ENCODE data around the gene PRUNE2. TPM values are rescaled to one million over a fixed set of nuclear protein-coding genes. Genes with fewer than 3 reads are reported as not detected.
A peak's percentile ranks its signal among the peaks of the same experiment; 100 is the strongest.
"Not testable (repeated sequence)": the region's sequence is repeated elsewhere in the genome, so short reads cannot be mapped to it uniquely, and the experiment has no call there.

Gene PRUNE2
- total RNA-seq, 2 donors from 2014 or later, result 0.24 to 0.39 TPM

DNA sequence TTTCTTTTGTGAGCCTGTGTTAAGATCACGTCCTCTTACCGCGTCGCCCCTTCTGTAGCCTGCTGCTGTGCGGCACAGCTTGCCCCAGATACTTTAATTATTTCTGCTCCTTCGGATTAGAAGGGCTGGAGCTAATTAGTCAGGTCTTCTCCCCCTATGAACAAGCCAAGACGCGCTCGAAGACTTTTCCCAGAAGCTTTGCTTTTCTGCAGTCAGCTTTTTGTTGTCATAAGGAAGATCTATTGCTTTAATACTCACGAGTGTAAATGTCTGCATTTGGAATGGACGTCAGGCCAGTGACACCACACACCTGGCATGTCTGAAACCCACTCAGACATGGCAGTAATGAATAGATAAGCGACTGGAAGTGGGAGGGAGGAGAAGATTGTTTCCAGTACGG, 37.0 kb downstream of the PRUNE2 start:
- Mint-ChIP-seq H3K27me3 (peaks cover 16% of the 10 kb centered on the region), H3K9me3 (no peaks in the 10 kb centered on the region), H3K4me1 (no peaks in the 10 kb centered on the region), H3K4me3 (no peak overlapping the region), H3K27ac (no peak overlapping the region), H3K36me3 (ENCODE audit: low read depth) (no peaks in the 10 kb centered on the region)
- no peak for ATAC-seq (replicated peaks)

DNA sequence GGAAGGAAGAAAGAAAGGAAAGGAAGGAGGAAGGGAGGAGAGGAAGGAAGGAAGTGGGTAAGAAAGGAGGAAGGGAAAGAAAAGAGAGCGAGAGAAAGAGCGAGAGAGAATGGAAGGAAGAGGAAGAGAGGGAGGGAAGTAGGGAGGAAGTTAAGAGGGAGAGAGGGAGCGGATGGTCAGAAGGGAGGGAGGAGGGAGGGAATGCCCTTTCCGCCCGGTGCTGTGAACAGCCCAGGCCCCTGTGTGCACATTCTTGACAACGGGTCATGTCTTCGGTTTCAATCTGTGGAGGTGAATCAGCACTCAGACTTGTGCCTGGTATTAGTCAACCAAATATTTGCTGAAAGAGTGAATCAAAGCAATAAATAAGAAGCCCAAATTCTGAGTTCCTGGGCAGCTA, 39.2 kb downstream of the PRUNE2 start:
- H3K36me3 Mint-ChIP-seq (ENCODE audit: low read depth), result no peaks in the 10 kb centered on the region
- peak; percentile 45 for ATAC-seq (replicated peaks)

DNA sequence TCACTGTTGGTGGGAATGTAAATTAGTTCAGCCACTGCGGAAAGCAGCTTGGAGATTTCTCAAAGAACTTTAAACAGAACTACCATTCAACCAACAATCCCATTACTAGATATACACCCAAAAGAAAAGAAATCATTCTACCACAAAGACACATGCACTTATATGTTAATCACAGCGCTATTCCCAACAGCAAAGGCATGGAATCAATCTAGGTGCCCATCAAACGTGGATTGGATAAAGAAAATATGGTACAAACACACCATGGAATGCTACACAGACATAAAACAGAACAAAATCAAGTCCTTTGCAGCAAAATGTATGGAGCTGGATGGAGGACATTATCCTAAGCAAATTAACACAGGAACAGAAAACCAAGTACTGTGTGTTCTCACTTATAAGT, 42.1 kb downstream of the PRUNE2 start:
- Mint-ChIP-seq H3K4me1 (no peaks in the 10 kb centered on the region), H3K27me3 (peaks cover 14% of the 10 kb centered on the region), H3K27ac (no peak overlapping the region), H3K9me3 (no peaks in the 10 kb centered on the region), H3K36me3 (ENCODE audit: low read depth) (no peaks in the 10 kb centered on the region), H3K4me3 (no peak overlapping the region)
- no peak for ATAC-seq (replicated peaks)

More for the DNA sequence above, 39.2 kb downstream of the PRUNE2 start:
- H3K27ac Mint-ChIP-seq, result no peak overlapping the region
- H3K4me3 Mint-ChIP-seq, result no peak overlapping the region
- peaks cover 14% of the 10 kb centered on the region for H3K27me3 Mint-ChIP-seq
- no peaks in the 10 kb centered on the region for H3K9me3 Mint-ChIP-seq
- no peaks in the 10 kb centered on the region for H3K4me1 Mint-ChIP-seq

DNA sequence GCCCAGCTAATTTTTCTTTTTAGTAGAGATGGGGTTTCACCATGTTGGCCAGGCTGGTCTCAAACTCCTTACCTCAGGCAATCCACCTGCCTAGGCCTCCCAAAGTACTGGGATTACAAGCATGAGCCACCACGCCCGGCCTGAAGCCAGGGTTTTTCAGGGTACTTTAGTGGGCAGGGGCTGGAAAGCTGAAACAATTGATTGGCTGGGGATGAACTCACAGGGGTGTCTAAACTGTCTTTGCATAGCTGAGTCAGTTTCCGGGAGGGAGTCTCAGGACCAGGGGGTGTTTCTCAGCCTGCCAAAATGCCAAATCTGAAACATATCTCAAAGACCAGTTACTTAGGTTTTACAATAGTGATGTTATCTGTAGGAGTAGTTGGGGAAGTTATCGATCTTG, 46.1 kb downstream of the PRUNE2 start:
- Mint-ChIP-seq H3K27me3 (peaks cover 8% of the 10 kb centered on the region), H3K4me1 (no peaks in the 10 kb centered on the region), H3K9me3 (no peaks in the 10 kb centered on the region), H3K4me3 (no peak overlapping the region), H3K36me3 (ENCODE audit: low read depth) (no peaks in the 10 kb centered on the region), H3K27ac (no peak overlapping the region)
- no peak for ATAC-seq (replicated peaks)

DNA sequence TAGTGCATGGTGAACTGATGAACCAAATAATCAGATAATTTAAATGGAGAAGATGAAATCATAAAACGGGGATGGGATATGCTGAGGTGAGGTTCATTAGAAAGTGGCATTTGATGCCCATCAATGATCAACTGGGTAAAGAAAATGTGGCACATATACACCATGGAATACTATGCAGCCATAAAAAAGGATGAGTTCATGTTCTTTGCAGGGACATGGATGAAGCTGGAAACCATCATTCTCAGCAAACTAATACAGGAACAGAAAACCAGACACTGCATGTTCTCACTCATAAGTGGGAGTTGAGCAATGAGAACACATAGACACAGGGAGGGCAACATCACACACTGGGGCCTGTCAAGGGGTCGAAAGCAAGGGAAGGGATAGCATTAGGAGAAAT, 47.7 kb downstream of the PRUNE2 start:
- H3K36me3 Mint-ChIP-seq (ENCODE audit: low read depth); H3K9me3 Mint-ChIP-seq: not testable (repeated sequence)

DNA sequence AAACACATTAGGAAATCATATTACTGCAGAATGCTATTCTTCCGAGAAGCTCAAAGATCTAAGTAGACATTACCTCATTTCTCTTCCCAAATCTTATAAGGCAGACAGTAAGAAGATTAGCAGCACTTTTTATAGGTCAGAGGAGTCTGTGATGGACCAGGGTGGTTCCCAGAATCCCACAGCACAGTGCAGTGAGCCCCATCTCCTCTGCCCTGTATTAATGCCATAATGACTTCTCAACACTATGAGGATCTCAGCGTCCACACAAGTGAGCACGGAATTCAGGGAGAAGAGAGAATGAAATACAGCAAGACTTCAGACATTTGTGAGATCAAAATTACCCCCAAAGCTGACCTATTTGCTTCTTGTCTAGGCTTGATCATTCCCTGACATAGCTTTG, 49.9 kb downstream of the PRUNE2 start:
- Mint-ChIP-seq H3K27ac (no peak overlapping the region), H3K4me3 (no peak overlapping the region), H3K4me1 (no peaks in the 10 kb centered on the region), H3K36me3 (ENCODE audit: low read depth) (no peaks in the 10 kb centered on the region), H3K27me3 (peaks cover 4% of the 10 kb centered on the region), H3K9me3 (no peaks in the 10 kb centered on the region)
- no peak for ATAC-seq (replicated peaks)

More for the DNA sequence above, 47.7 kb downstream of the PRUNE2 start:
- H3K27ac Mint-ChIP-seq; H3K4me3 Mint-ChIP-seq; ATAC-seq (replicated peaks); H3K4me1 Mint-ChIP-seq; H3K27me3 Mint-ChIP-seq: not testable (repeated sequence)

DNA sequence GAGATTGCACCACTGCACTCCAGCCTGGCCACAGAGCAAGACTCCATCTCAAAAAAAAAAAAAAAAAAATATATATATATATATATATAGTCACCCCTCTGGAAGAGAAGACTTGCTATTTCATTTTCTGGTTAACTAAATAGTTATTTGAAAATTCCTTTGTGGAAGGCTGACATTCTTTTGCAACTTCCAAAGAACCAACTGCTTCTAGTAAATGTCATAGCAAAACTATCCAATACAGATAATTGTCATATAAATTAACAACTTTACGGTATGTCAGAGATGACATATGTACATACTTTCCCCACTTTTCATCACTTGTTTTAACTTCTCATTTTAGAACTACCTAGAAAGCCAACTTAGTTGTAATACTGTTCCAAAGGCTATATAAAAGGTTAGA, 50.9 kb downstream of the PRUNE2 start:
- H3K4me3 Mint-ChIP-seq, result no peak overlapping the region
- no peaks in the 10 kb centered on the region for H3K4me1 Mint-ChIP-seq
- no peaks in the 10 kb centered on the region for H3K36me3 Mint-ChIP-seq (ENCODE audit: low read depth)
- H3K27ac Mint-ChIP-seq, result no peak overlapping the region
- ATAC-seq (replicated peaks), result no peak
- H3K27me3 Mint-ChIP-seq, result peaks cover 4% of the 10 kb centered on the region
- H3K9me3 Mint-ChIP-seq, result no peaks in the 10 kb centered on the region

DNA sequence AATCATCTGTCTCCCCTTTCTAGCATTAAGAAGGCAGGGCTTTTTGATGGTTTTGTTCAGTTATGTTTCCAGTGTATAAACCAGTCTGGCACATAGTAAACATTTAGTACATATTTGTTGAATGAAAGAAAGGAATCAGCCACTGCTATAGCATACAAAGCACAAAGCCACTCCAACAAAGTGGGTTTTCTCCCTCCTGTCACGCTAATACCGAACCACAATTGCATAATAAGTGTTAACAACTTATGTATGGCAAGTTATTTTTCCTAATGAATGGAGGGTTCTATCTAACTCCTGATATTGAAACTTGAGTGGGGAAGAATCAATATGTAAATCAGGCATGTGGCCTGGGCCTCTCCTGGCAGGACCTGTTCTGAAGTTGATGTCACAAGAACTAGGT, 53.9 kb downstream of the PRUNE2 start:
- no peaks in the 10 kb centered on the region for H3K36me3 Mint-ChIP-seq (ENCODE audit: low read depth)
- H3K27ac Mint-ChIP-seq, result no peak overlapping the region
- no peaks in the 10 kb centered on the region for H3K27me3 Mint-ChIP-seq
- no peak for ATAC-seq (replicated peaks)
- H3K4me1 Mint-ChIP-seq, result no peaks in the 10 kb centered on the region
- H3K4me3 Mint-ChIP-seq, result no peak overlapping the region
- H3K9me3 Mint-ChIP-seq, result no peaks in the 10 kb centered on the region

DNA sequence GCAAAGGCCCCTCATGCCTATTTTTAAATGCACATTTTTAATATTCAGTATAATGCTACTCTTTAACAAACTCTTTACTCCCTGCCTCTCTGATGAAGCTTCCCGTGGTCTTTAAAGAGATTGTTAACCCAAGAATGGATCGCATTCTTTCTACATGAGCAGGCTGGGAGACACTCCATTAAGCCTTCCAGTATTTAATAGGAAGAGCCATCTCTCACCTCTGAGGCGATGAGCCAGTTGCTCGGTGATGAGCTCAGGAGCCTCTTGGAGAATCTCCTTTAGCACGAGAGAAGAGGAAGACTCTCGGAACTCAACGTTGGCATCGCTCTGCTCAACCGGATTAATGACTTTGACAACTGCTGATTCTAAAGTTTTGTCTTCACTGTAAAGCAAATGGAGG, 59.6 kb downstream of the PRUNE2 start:
- H3K27me3 Mint-ChIP-seq, result peaks cover 5% of the 10 kb centered on the region
- no peak for ATAC-seq (replicated peaks)
- no peaks in the 10 kb centered on the region for H3K36me3 Mint-ChIP-seq (ENCODE audit: low read depth)
- H3K4me3 Mint-ChIP-seq, result no peak overlapping the region
- no peak overlapping the region for H3K27ac Mint-ChIP-seq
- H3K4me1 Mint-ChIP-seq, result no peaks in the 10 kb centered on the region
- no peaks in the 10 kb centered on the region for H3K9me3 Mint-ChIP-seq

DNA sequence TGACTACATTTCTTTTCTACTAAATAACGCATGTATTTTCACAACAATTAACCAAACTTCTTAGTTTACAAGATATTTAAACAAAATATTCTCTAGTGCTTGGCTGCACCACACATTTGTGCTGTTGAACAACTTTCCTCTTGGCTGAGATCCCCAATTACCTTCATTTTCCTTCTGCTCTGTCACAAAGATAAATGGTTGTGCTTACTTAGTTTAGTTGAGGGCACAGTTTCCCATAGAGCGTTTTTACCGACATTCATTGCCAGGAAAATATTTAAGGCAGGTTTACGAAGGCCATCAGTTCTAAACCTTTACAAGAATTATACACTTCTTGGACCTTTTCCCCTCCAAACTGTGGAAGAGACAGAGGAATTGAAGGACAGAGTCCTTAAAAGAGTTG, 60.7 kb downstream of the PRUNE2 start:
- Mint-ChIP-seq H3K27ac (no peak overlapping the region), H3K4me1 (no peaks in the 10 kb centered on the region), H3K27me3 (peaks cover 5% of the 10 kb centered on the region), H3K36me3 (ENCODE audit: low read depth) (no peaks in the 10 kb centered on the region), H3K9me3 (no peaks in the 10 kb centered on the region), H3K4me3 (no peak overlapping the region)
- ATAC-seq (replicated peaks), result no peak

DNA sequence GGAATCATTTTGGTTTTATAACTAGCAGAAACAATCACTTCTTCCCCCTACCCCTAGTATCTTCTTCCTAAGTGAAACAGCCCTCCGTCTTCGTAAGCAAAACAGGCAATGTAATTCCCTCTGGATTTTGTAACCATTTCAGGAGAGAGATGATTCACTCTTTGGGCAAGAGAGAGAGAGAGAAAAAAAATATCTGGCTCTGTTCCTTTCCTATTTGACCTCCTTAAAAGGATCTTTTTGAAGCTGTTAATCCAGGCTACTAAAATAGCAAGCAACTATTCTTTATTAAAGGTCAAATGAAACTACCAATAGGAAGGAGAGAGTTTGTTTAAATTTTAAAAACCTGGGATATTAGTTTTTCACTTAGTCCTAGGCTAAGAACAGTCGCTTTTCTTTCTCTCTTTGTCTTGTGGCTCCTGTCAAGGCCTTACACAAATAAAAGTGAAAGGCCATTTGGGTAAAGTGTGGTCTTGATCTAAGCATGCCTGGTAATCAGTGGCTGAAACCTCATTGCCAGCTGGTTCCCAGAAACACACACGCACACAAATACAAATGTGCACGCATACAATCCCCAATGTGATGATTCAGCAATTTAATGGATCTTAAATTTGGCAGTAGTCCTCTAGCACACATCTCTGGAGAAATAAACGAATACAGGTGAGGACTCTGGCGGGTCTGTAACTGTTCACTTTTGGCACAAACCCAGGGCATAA, 70.2 kb downstream of the PRUNE2 start:
- H3K27me3 Mint-ChIP-seq, result peaks cover 7% of the 10 kb centered on the region
- H3K36me3 Mint-ChIP-seq (ENCODE audit: low read depth), result no peaks in the 10 kb centered on the region
- no peaks in the 10 kb centered on the region for H3K4me1 Mint-ChIP-seq
- H3K27ac Mint-ChIP-seq, result no peak overlapping the region
- H3K9me3 Mint-ChIP-seq, result no peaks in the 10 kb centered on the region
- H3K4me3 Mint-ChIP-seq, result no peak overlapping the region
- ATAC-seq (replicated peaks), result no peak

DNA sequence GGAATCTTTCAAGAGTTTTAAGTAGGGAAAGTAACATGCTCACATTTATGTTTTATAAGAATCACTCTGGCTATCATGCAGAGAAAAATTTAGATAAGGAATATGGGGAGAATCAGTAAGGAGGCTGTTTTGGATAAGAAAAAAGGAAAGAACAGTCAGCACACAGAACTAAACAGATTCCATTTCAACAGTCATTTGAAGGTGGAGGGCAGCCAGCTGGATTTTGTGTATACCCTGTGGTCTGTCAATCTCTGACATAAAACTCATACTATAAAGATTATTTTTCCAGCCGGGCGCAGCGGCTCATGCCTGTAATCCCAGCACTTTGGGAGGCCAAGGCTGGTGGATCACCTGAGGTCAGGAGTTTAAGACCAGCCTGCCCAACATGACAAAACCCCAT, 77.5 kb downstream of the PRUNE2 start:
- peaks cover 7% of the 10 kb centered on the region for H3K27me3 Mint-ChIP-seq
- no peak overlapping the region for H3K4me3 Mint-ChIP-seq
- no peak overlapping the region for H3K27ac Mint-ChIP-seq
- ATAC-seq (replicated peaks), result no peak
- H3K4me1 Mint-ChIP-seq, result no peaks in the 10 kb centered on the region
- no peaks in the 10 kb centered on the region for H3K36me3 Mint-ChIP-seq (ENCODE audit: low read depth)
- H3K9me3 Mint-ChIP-seq, result peaks cover 4% of the 10 kb centered on the region

DNA sequence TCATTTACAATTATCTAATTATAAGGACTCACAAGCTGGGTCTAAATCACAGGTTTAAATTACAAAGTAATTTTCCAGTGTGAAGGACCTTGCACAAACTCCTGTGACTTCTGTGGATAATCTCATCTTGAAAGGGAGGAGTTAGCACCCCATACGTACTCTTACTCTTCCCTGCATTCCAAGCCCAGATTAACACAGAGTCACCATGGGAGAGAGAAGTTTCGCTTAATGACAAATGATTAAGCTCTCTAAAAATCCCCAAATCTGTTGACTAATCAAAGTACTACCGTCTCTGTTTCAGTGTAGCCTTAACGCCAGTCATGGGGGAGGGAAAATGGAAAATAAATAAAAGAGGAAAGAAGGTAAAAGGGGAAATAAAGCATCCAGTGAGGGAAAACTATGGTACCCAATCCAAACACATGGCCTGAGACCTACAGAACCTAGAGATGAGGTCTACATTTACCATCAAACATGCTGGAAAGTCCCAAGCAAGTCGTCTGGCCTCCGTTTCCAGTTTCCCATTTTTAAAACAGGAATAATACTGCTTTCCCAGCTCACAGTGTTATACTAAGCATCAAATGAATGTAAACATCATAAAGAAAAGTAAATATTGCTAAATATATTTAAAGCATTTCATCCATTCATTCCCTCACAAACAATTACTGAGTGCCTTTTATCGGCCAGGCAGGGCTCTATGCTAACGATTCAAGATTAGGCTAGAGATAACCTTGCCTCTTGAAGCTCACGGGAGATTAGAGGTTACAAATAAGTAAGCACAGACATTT, 78.4 kb downstream of the PRUNE2 start:
- Mint-ChIP-seq H3K9me3 (peaks cover 4% of the 10 kb centered on the region), H3K27me3 (peaks cover 7% of the 10 kb centered on the region), H3K36me3 (ENCODE audit: low read depth) (no peaks in the 10 kb centered on the region), H3K4me1 (no peaks in the 10 kb centered on the region), H3K4me3 (no peak overlapping the region), H3K27ac (no peak overlapping the region)
- ATAC-seq (replicated peaks), result no peak

DNA sequence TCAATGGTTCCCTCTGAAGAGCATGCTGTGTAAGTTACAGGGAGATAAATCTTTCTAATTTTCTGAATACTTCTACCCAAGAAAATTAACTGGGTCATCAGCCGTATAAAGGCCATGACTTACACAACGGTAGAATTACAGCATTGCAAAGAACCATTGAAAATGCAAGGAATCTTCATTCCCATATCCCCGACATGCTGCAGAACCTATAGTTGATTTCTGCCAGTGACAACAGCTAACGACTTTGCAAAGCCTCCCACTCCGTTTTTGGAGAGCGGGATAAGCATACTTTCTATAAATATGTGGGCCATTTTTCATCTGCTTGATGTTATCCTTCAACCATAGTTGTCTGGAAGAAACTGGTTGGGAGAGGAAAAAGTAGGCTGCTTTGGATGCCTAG, 85.5 kb downstream of the PRUNE2 start:
- Mint-ChIP-seq H3K4me3 (no peak overlapping the region), H3K36me3 (ENCODE audit: low read depth) (no peaks in the 10 kb centered on the region), H3K27me3 (peaks cover 2% of the 10 kb centered on the region), H3K9me3 (no peaks in the 10 kb centered on the region), H3K27ac (no peak overlapping the region), H3K4me1 (no peaks in the 10 kb centered on the region)
- no peak for ATAC-seq (replicated peaks)

DNA sequence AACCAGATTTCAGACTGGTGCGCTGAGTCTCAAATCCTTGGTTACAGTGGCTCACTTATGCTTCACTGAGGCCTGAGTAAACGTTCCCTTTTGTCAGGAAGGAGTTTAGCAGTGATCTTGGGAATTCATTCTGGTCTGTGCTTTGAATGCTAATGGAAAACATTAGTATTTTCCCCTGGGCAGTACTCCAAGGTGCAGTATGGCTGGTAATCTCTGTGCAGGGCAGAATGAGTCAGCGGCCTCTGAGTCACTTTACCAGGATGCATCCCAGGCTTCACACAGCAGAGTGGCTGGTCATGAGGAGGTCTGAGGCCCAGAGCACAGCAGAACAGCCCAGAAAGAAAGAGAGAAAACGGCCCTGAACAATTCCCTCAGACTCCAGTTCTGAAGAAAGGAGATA, 87.6 kb downstream of the PRUNE2 start:
- no peak overlapping the region for H3K4me3 Mint-ChIP-seq
- no peak overlapping the region for H3K27ac Mint-ChIP-seq
- no peaks in the 10 kb centered on the region for H3K9me3 Mint-ChIP-seq
- no peaks in the 10 kb centered on the region for H3K4me1 Mint-ChIP-seq
- peaks cover 11% of the 10 kb centered on the region for H3K27me3 Mint-ChIP-seq
- H3K36me3 Mint-ChIP-seq (ENCODE audit: low read depth), result no peaks in the 10 kb centered on the region
- ATAC-seq (replicated peaks), result peak; percentile 47
